H9 (cell line): ENCODE data around the gene TEX19. TPM values are rescaled to one million over a fixed set of nuclear protein-coding genes. Genes with fewer than 3 reads are reported as not detected.

Experiments
- DNase-seq: peaks from one replicate; pipeline ENCODE4 v3.0.0-alpha.2; 2017
- H2AFZ ChIP-seq: one replicate; pipeline ENCODE4 v1.6.1; 2013; ENCODE audit warnings: mild to moderate bottlenecking, low read length, control low read depth, moderate library complexity
- H2AK5ac ChIP-seq: 2 replicates; pipeline ENCODE4 v1.6.1; 2013; ENCODE audit warnings: low read length, control low read depth, mixed read lengths; ENCODE audit not compliant: insufficient read length
- H2BK120ac ChIP-seq: one replicate; pipeline ENCODE4 v1.6.1; 2013; ENCODE audit warnings: low read depth, mild to moderate bottlenecking, low read length, control low read depth, inconsistent platforms; ENCODE audit not compliant: poor library complexity, severe bottlenecking
- H2BK12ac ChIP-seq: 2 replicates; pipeline ENCODE4 v1.6.1; 2013; ENCODE audit warnings: low read length, control low read depth, mixed read lengths, low read depth; ENCODE audit not compliant: insufficient read length
- H2BK15ac ChIP-seq: 2 replicates; pipeline ENCODE4 v1.6.1; 2013; ENCODE audit warnings: low read depth, low read length, control low read depth
- H2BK20ac ChIP-seq: one replicate; pipeline ENCODE4 v1.6.1; 2013; ENCODE audit warnings: low read depth, mild to moderate bottlenecking, low read length, control low read depth, inconsistent platforms; ENCODE audit not compliant: poor library complexity, severe bottlenecking
- H2BK5ac ChIP-seq: 2 replicates; pipeline ENCODE4 v1.6.1; 2013; ENCODE audit warnings: low read length, control low read depth, mixed read lengths; ENCODE audit not compliant: insufficient read length
- H3K14ac ChIP-seq: 2 replicates; pipeline ENCODE4 v1.6.1; 2013; ENCODE audit warnings: low read length, control low read depth; ENCODE audit not compliant: insufficient read depth
- H3K18ac ChIP-seq: 2 replicates; pipeline ENCODE4 v1.6.1; 2013; ENCODE audit warnings: low read depth, mild to moderate bottlenecking, mixed read lengths, low read length, control low read depth; ENCODE audit not compliant: insufficient read length
- H3K23ac ChIP-seq: 2 replicates; pipeline ENCODE4 v1.6.1; 2013; ENCODE audit warnings: low read length, control low read depth, mixed read lengths, low read depth; ENCODE audit not compliant: insufficient read length
- H3K23me2 ChIP-seq: 2 replicates; pipeline ENCODE4 v1.6.1; 2013; ENCODE audit warnings: low read depth, mild to moderate bottlenecking, mixed read lengths, low read length, control low read depth; ENCODE audit not compliant: insufficient read length, poor library complexity, severe bottlenecking
- H3K27ac ChIP-seq: 2 replicates; pipeline ENCODE4 v1.5.1; 2013; ENCODE audit warnings: low read length, control low read depth, mixed read lengths, low read depth; ENCODE audit not compliant: insufficient read length
- H3K27me3 ChIP-seq: 2 replicates; pipeline ENCODE4 v1.6.1; 2013; ENCODE audit warnings: low read length, control low read depth, inconsistent platforms; ENCODE audit not compliant: insufficient read depth
- H3K4ac ChIP-seq: 2 replicates; pipeline ENCODE4 v1.6.1; 2013; ENCODE audit warnings: low read depth, mild to moderate bottlenecking, control low read depth, inconsistent platforms, low read length, moderate library complexity
- H3K4me1 ChIP-seq: 2 replicates; pipeline ENCODE4 v1.6.1; 2013; ENCODE audit warnings: low read length, control low read depth, inconsistent platforms; ENCODE audit not compliant: insufficient read depth
- H3K4me2 ChIP-seq: 2 replicates; pipeline ENCODE4 v1.6.1; 2013; ENCODE audit warnings: low read length, control low read depth, mixed read lengths; ENCODE audit not compliant: insufficient read length, insufficient read depth
- H3K56ac ChIP-seq: 2 replicates; pipeline ENCODE4 v1.6.1; 2013; ENCODE audit warnings: low read depth, mild to moderate bottlenecking, mixed read lengths, low read length, control low read depth; ENCODE audit not compliant: insufficient read length
- H3K79me1 ChIP-seq: 2 replicates; pipeline ENCODE4 v1.6.1; 2013; ENCODE audit warnings: low read depth, mild to moderate bottlenecking, moderate library complexity, low read length, control low read depth, inconsistent platforms; ENCODE audit not compliant: insufficient read depth, poor library complexity, severe bottlenecking
- H3K79me2 ChIP-seq: 2 replicates; pipeline ENCODE4 v1.6.1; 2013; ENCODE audit warnings: low read length, control low read depth, inconsistent platforms; ENCODE audit not compliant: insufficient read depth
- H3K9ac ChIP-seq: 2 replicates; pipeline ENCODE4 v1.6.1; 2013; ENCODE audit warnings: low read length, control low read depth, mixed read lengths; ENCODE audit not compliant: insufficient read length; ENCODE audit errors: extremely low read depth
- H3K9me3 ChIP-seq: one replicate; pipeline ENCODE4 v1.6.1; 2013; ENCODE audit warnings: low read depth, low read length, inconsistent platforms; ENCODE audit not compliant: control insufficient read depth
- H3T11ph ChIP-seq: one replicate; pipeline ENCODE4 v1.6.1; 2013; ENCODE audit warnings: mild to moderate bottlenecking, low read length, control low read depth, inconsistent platforms
- H4K20me1 ChIP-seq: one replicate; pipeline ENCODE4 v1.6.1; 2013; ENCODE audit not compliant: control insufficient read depth, insufficient read length, insufficient read depth
- H4K5ac ChIP-seq: 2 replicates; pipeline ENCODE4 v1.6.1; 2013; ENCODE audit warnings: low read depth, mild to moderate bottlenecking, mixed read lengths, low read length, control low read depth; ENCODE audit not compliant: insufficient read length
- H4K8ac ChIP-seq: replicated peaks from 2 replicates; pipeline ENCODE4 v1.6.1; 2013; ENCODE audit warnings: low read length, control low read depth, mixed read lengths, low read depth; ENCODE audit not compliant: insufficient read length
- H4K91ac ChIP-seq: 2 replicates; pipeline ENCODE4 v1.6.1; 2013; ENCODE audit warnings: low read depth, mild to moderate bottlenecking, moderate library complexity, mixed read lengths, low read length, control low read depth; ENCODE audit not compliant: insufficient read length
- H3K27ac Mint-ChIP-seq, 3 experiments: 2 replicates in 2 of 3; 3 replicates in 1 of 3; pipeline ENCODE4 v1.8.0; 2020 to 2021; ENCODE audit warnings: mixed read lengths in 3 of 3, mild to moderate bottlenecking in 1 of 3, moderate library complexity in 1 of 3
- H3K27me3 Mint-ChIP-seq: 2 replicates; pipeline ENCODE4 v1.8.0; 2021; ENCODE audit warnings: low read depth, mild to moderate bottlenecking, moderate library complexity, mixed read lengths
- H3K36me3 Mint-ChIP-seq, 3 experiments: 2 replicates in 2 of 3; 3 replicates in 1 of 3; pipeline ENCODE4 v1.8.0; 2020 to 2021; ENCODE audit warnings: low read depth in 3 of 3, mixed read lengths in 3 of 3; ENCODE audit not compliant: insufficient read depth in 1 of 3
- H3K4me1 Mint-ChIP-seq, 2 experiments: 2 replicates each; pipeline ENCODE4 v1.8.0; 2020; ENCODE audit warnings: mixed read lengths in 2 of 2
- H3K4me3 Mint-ChIP-seq, 2 experiments: 2 replicates in 1 of 2; 3 replicates in 1 of 2; pipeline ENCODE4 v1.8.0; 2020 to 2021; ENCODE audit warnings: mild to moderate bottlenecking in 2 of 2, mixed read lengths in 2 of 2, moderate library complexity in 1 of 2
- H3K9me3 Mint-ChIP-seq, 2 experiments: 2 replicates in 1 of 2; 3 replicates in 1 of 2; pipeline ENCODE4 v1.8.0; 2020; ENCODE audit warnings: mild to moderate bottlenecking in 2 of 2, mixed read lengths in 2 of 2, moderate library complexity in 1 of 2
- WGBS: extraction: QIAGEN DNeasy Blood & Tissue Kit; methylation state at CpG from one replicate; pipeline ENCODE4 v1.1.7; 2013; ENCODE audit warnings: missing lambda C conversion rate, low lambda C conversion rate, mixed read lengths; ENCODE audit not compliant: insufficient read length; ENCODE audit errors: extremely low coverage; 5-methylcytosine and 5-hydroxymethylcytosine counted together
- total RNA-seq: library from RNA; stranded (reverse); gene quantifications from 2 replicates; pipeline ENCODE4 v1.2.1, GENCODE V29; 2021
- TF ChIP-seq, protein P1 (sequence below): fragments of 200-600 bp; sonication (generic); conservative IDR thresholded peaks from 3 replicates; pipeline ENCODE4 v1.8.0; 2021; ENCODE audit warnings: antibody characterized with exemption, mild to moderate bottlenecking

Gene TEX19
- total RNA-seq, 1 experiment from 2014 or later, result 1.4 TPM

DNA sequence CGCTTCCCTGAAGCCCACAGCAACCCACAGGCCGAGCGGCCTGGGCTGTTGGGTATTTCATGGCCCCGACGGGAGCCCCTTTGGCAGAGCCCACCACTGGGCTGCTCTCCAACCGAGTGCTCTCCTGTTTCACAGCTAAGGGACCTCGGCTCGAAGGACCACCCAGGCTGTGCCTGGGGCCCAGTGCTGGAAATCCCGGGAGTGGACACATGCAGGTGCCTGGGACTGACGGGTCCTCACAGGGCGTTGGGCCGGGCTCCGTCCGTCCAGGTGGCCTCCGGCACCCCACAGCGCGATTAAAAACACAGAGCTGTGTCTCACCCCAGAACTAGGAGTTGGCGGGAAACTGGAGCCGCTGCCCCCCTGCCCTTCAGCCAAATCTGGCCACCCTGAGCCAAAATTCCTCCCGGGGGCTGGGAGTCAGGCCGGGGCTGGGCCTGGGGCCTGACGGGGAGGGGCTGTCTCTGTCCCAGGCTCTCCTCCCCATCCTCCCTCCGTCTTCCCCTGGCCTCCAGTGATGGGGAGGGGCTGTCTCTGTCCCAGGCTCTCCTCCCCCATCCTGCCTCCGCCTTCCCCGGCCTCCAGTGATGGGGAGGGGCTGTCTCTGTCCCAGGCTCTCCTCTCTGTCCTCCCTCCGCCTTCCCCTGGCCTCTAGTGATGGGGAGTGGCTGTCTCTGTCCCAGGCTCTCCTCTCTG, 26.7 kb downstream of the TEX19 start:
- peaks cover 18% of the 10 kb centered on the region for H3K27me3 Mint-ChIP-seq
- TF ChIP-seq, protein P1, sequence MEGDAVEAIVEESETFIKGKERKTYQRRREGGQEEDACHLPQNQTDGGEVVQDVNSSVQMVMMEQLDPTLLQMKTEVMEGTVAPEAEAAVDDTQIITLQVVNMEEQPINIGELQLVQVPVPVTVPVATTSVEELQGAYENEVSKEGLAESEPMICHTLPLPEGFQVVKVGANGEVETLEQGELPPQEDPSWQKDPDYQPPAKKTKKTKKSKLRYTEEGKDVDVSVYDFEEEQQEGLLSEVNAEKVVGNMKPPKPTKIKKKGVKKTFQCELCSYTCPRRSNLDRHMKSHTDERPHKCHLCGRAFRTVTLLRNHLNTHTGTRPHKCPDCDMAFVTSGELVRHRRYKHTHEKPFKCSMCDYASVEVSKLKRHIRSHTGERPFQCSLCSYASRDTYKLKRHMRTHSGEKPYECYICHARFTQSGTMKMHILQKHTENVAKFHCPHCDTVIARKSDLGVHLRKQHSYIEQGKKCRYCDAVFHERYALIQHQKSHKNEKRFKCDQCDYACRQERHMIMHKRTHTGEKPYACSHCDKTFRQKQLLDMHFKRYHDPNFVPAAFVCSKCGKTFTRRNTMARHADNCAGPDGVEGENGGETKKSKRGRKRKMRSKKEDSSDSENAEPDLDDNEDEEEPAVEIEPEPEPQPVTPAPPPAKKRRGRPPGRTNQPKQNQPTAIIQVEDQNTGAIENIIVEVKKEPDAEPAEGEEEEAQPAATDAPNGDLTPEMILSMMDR, result no peak
- no peak overlapping the region for H4K5ac ChIP-seq
- no peaks in the 10 kb centered on the region for H3K79me1 ChIP-seq
- H3K27me3 ChIP-seq, result no peaks in the 10 kb centered on the region
- H3K14ac ChIP-seq, result no peak overlapping the region
- H3K56ac ChIP-seq, result no peak overlapping the region
- H4K20me1 ChIP-seq, result no peaks in the 10 kb centered on the region
- H3K9ac ChIP-seq, result no peak overlapping the region
- no peak overlapping the region for H2BK5ac ChIP-seq
- no peak overlapping the region for H2BK15ac ChIP-seq
- no peak overlapping the region for H2AK5ac ChIP-seq
- no CpG with 5 or more reads among the region's 26 CpGs for WGBS
- no peaks in the 10 kb centered on the region for H3K4me1 ChIP-seq
- no peak overlapping the region for H2BK120ac ChIP-seq
- no peaks in the 10 kb centered on the region; a peak in 1 of 5 replicates for H3K9me3 Mint-ChIP-seq
- H2BK20ac ChIP-seq, result no peak overlapping the region
- H3K9me3 ChIP-seq, result no peaks in the 10 kb centered on the region
- no peak overlapping the region for H3K23ac ChIP-seq
- H3K23me2 ChIP-seq, result no peaks in the 10 kb centered on the region
- H3K4me2 ChIP-seq, result no peak overlapping the region
- peaks cover 4 to 13% of the 10 kb centered on the region in 2 experiments; a peak in 3 of 4 replicates for H3K4me1 Mint-ChIP-seq
- no peak overlapping the region for H4K8ac ChIP-seq
- H3K79me2 ChIP-seq, result no peaks in the 10 kb centered on the region
- H2BK12ac ChIP-seq, result no peak overlapping the region
- H3T11ph ChIP-seq, result no peak overlapping the region
- no peak overlapping the region for H3K18ac ChIP-seq
- DNase-seq, result no peak
- no peak overlapping the region for H3K27ac Mint-ChIP-seq
- no peak overlapping the region for H2AFZ ChIP-seq
- H3K4me3 Mint-ChIP-seq, result no peak overlapping the region; a peak in 1 of 5 replicates
- H3K36me3 Mint-ChIP-seq, result peaks cover 0 to 2% (median 0%) of the 10 kb centered on the region in 3 experiments; a peak in 1 of 7 replicates
- H3K4ac ChIP-seq, result no peak overlapping the region
- H4K91ac ChIP-seq, result no peak overlapping the region
- no peak overlapping the region for H3K27ac ChIP-seq
